Skeletal muscle satellite cell (primary cell): ENCODE data around the gene HLCS.

Experiments
- H3K27me3 ChIP-seq: 2 replicates; pipeline ENCODE4 v1.7.0; 2013; ENCODE audit warnings: low read length; ENCODE audit not compliant: control insufficient read depth, insufficient read depth
- H3K36me3 ChIP-seq: 2 replicates; pipeline ENCODE4 v1.7.0; 2013; ENCODE audit warnings: mild to moderate bottlenecking, control low read depth, low read length; ENCODE audit not compliant: insufficient read depth
- H3K4me1 ChIP-seq: 2 replicates; pipeline ENCODE4 v1.7.0; 2013; ENCODE audit warnings: low read length; ENCODE audit not compliant: control insufficient read depth, insufficient read depth
- H3K4me2 ChIP-seq: 2 replicates; pipeline ENCODE4 v1.7.0; 2013; ENCODE audit warnings: mild to moderate bottlenecking, low read length
- H3K4me3 ChIP-seq: 2 replicates; pipeline ENCODE4 v1.7.0; 2013; ENCODE audit warnings: low read length
- H3K9ac ChIP-seq: 2 replicates; pipeline ENCODE4 v1.7.0; 2013; ENCODE audit warnings: mild to moderate bottlenecking, low read depth, low read length, moderate library complexity
- H3K9me3 ChIP-seq: replicated peaks from 2 replicates; pipeline ENCODE4 v1.7.0; 2013; ENCODE audit warnings: mild to moderate bottlenecking, control low read depth, low read length

Gene HLCS

GRCh38 chr21:36887963-36888362 is 78.5 kb downstream of the HLCS start:
- Histone ChIP-seq H3K4me1 (no peaks in the 10 kb centered on the region), H3K9ac (no peak overlapping the region), H3K27me3 (no peaks in the 10 kb centered on the region), H3K36me3 (no peaks in the 10 kb centered on the region), H3K4me3 (no peak overlapping the region), H3K9me3 (peaks cover 4% of the 10 kb centered on the region), H3K4me2 (no peak overlapping the region)

- peaks cover 4% of the 10 kb centered on the region for H3K9me3 ChIP-seq
- no peak overlapping the region for H3K4me2 ChIP-seq
- no peaks in the 10 kb centered on the region for H3K36me3 ChIP-seq
- peaks cover 12% of the 10 kb centered on the region for H3K4me1 ChIP-seq
- no peak overlapping the region for H3K4me3 ChIP-seq
- no peaks in the 10 kb centered on the region for H3K27me3 ChIP-seq
- H3K9ac ChIP-seq = no peak overlapping the region
These were observed 82.7 kb downstream of the HLCS start for GRCh38 chr21:36883532-36884486.

- no peak overlapping the region for H3K4me2 ChIP-seq
- H3K36me3 ChIP-seq = no peaks in the 10 kb centered on the region
- H3K9ac ChIP-seq = no peak overlapping the region
- H3K4me3 ChIP-seq = no peak overlapping the region
- H3K9me3 ChIP-seq = peaks cover 8% of the 10 kb centered on the region
- peaks cover 12% of the 10 kb centered on the region for H3K4me1 ChIP-seq
- H3K27me3 ChIP-seq = no peaks in the 10 kb centered on the region
These were observed 83.7 kb downstream of the HLCS start for GRCh38 chr21:36882776-36883175.

GRCh38 chr21:36881228-36881627 is 85.2 kb downstream of the HLCS start:
- Histone ChIP-seq H3K4me2 (peak overlapping the region; percentile 12), H3K9ac (peak overlapping the region; percentile 16), H3K4me1 (peaks cover 12% of the 10 kb centered on the region), H3K36me3 (no peaks in the 10 kb centered on the region), H3K4me3 (no peak overlapping the region), H3K27me3 (no peaks in the 10 kb centered on the region), H3K9me3 (peaks cover 8% of the 10 kb centered on the region)

- Histone ChIP-seq H3K9ac (no peak overlapping the region), H3K4me1 (peaks cover 12% of the 10 kb centered on the region), H3K27me3 (no peaks in the 10 kb centered on the region), H3K36me3 (no peaks in the 10 kb centered on the region), H3K4me2 (no peak overlapping the region), H3K4me3 (no peak overlapping the region), H3K9me3 (peaks cover 8% of the 10 kb centered on the region)
These were observed 86.6 kb downstream of the HLCS start for GRCh38 chr21:36879827-36880226.

- Histone ChIP-seq H3K36me3 (no peaks in the 10 kb centered on the region), H3K9ac (no peak overlapping the region), H3K4me3 (no peak overlapping the region), H3K4me1 (peaks cover 15% of the 10 kb centered on the region), H3K9me3 (peaks cover 4% of the 10 kb centered on the region), H3K4me2 (no peak overlapping the region), H3K27me3 (no peaks in the 10 kb centered on the region)
These were observed 88.7 kb downstream of the HLCS start for GRCh38 chr21:36877741-36878140.

GRCh38 chr21:36874665-36875064 is 91.8 kb downstream of the HLCS start:
- H3K27me3 ChIP-seq = no peaks in the 10 kb centered on the region
- no peak overlapping the region for H3K4me2 ChIP-seq
- no peak overlapping the region for H3K4me3 ChIP-seq
- H3K36me3 ChIP-seq = no peaks in the 10 kb centered on the region
- peaks cover 3% of the 10 kb centered on the region for H3K4me1 ChIP-seq
- peaks cover 4% of the 10 kb centered on the region for H3K9me3 ChIP-seq
- no peak overlapping the region for H3K9ac ChIP-seq

- Histone ChIP-seq H3K27me3 (no peaks in the 10 kb centered on the region), H3K4me2 (no peak overlapping the region), H3K36me3 (no peaks in the 10 kb centered on the region), H3K4me1 (peaks cover 3% of the 10 kb centered on the region), H3K9ac (no peak overlapping the region), H3K4me3 (no peak overlapping the region), H3K9me3 (peaks cover 4% of the 10 kb centered on the region)
These were observed 93.0 kb downstream of the HLCS start for GRCh38 chr21:36873513-36873912.

GRCh38 chr21:36867291-36867905 is 99.1 kb downstream of the HLCS start:
- Histone ChIP-seq H3K4me1 (no peaks in the 10 kb centered on the region), H3K36me3 (no peaks in the 10 kb centered on the region), H3K9ac (no peak overlapping the region), H3K4me3 (no peak overlapping the region), H3K4me2 (no peak overlapping the region), H3K27me3 (no peaks in the 10 kb centered on the region), H3K9me3 (no peaks in the 10 kb centered on the region)

GRCh38 chr21:36866419-36866818 is 100.0 kb downstream of the HLCS start:
- Histone ChIP-seq H3K27me3 (no peaks in the 10 kb centered on the region), H3K36me3 (no peaks in the 10 kb centered on the region), H3K9me3 (no peaks in the 10 kb centered on the region), H3K4me3 (no peak overlapping the region), H3K9ac (no peak overlapping the region), H3K4me2 (no peak overlapping the region), H3K4me1 (peaks cover 1% of the 10 kb centered on the region)

- Histone ChIP-seq H3K4me2 (no peak overlapping the region), H3K27me3 (no peaks in the 10 kb centered on the region), H3K36me3 (no peaks in the 10 kb centered on the region), H3K4me3 (no peak overlapping the region), H3K9me3 (no peaks in the 10 kb centered on the region), H3K9ac (no peak overlapping the region), H3K4me1 (peaks cover 16% of the 10 kb centered on the region)
These were observed 101.5 kb downstream of the HLCS start for GRCh38 chr21:36864974-36865373.
